Measurements from ENCODE around the gene SCYGR8.

Gene SCYGR8

GRCh38 chr2:227765788-227766372 lies 20.2 kb downstream of the SCYGR8 start:
- no peak for DNase-seq

GRCh38 chr2:227766373-227766883 lies 20.7 kb downstream of the SCYGR8 start:
- DNase-seq, result peak; percentile 35

GRCh38 chr2:227767830-227768229 lies 22.1 kb downstream of the SCYGR8 start:
- no peak for DNase-seq

- no peak for DNase-seq
Measured at GRCh38 chr2:227772197-227772661, 26.5 kb downstream of the SCYGR8 start.

GRCh38 chr2:227772932-227773331 lies 27.2 kb downstream of the SCYGR8 start:
- DNase-seq, result no peak

- DNase-seq, result no peak
Measured at GRCh38 chr2:227774011-227774624, 28.4 kb downstream of the SCYGR8 start.

GRCh38 chr2:227774895-227775842 lies 29.5 kb downstream of the SCYGR8 start:
- no peak for DNase-seq

- DNase-seq, result no peak
Measured at GRCh38 chr2:227780981-227781615, 35.4 kb downstream of the SCYGR8 start.

GRCh38 chr2:227781841-227782240 lies 36.1 kb downstream of the SCYGR8 start:
- no peak for DNase-seq

- no peak for DNase-seq
Measured at GRCh38 chr2:227782804-227783203, 37.1 kb downstream of the SCYGR8 start.

- no peak for DNase-seq
Measured at GRCh38 chr2:227783404-227784138, 37.9 kb downstream of the SCYGR8 start.

- DNase-seq, result no peak
Measured at GRCh38 chr2:227785293-227785692, 39.6 kb downstream of the SCYGR8 start.

- DNase-seq, result no peak
Measured at GRCh38 chr2:227788561-227789018, 42.9 kb downstream of the SCYGR8 start.

- no peak for DNase-seq
Measured at GRCh38 chr2:227789803-227790202, 44.1 kb downstream of the SCYGR8 start.

GRCh38 chr2:227793148-227793712 lies 47.5 kb downstream of the SCYGR8 start:
- no peak for DNase-seq

Data from NK-92 treated with Interleukin-12 subunit alpha and Interleukin-12 subunit beta, amount 100 ng/mL, for 24 hours (cell line).